K562 (cell line): ENCODE measurements around the gene CKM. TPM values are rescaled to one million over a fixed set of nuclear protein-coding genes. Genes with fewer than 3 reads are reported as not detected.

Experiments
- ATAC-seq: fragments of 200-7000 bp; cut with Tn5 transposase; 3 replicates; pipeline ENCODE4 v1.9.1; 2020; ENCODE audit warnings: moderate library complexity
- BruUV-seq: library from RNA; stranded (reverse); fragments of 400-500 nt; replicated peaks from 2 replicates; lab custom pipeline; 2021; lab: Mats Ljungman, UMichigan
- CTCF ChIA-PET: fragments of 300-600 bp; formaldehyde crosslinking; extraction: SDS; loops from one replicate; lab custom pipeline; 2021; ENCODE audit warnings: low intra/inter-chr PET ratio; lab: Yijun Ruan, JAX
- POLR2A ChIA-PET: fragments of 300-600, 350-650 bp; sonication (Branson Sonifier 250); formaldehyde crosslinking; extraction: SDS; loops from one replicate; lab custom pipeline; 2021; ENCODE audit warnings: antibody characterized with exemption, inconsistent platforms; lab: Yijun Ruan, JAX
- DNase-seq, 4 experiments: peaks; one replicate each; pipeline versions ENCODE4 v3.0.0 to v3.0.0-alpha.2; 2011 to 2018; ENCODE audit warnings: low spot score in 3 of 4, mixed read lengths in 3 of 4; ENCODE audit errors: extremely low read depth in 1 of 4
- FAIRE-seq: peaks from 2 replicates; lab custom pipeline; 2011; peaks lifted over from hg19 to GRCh38; lab: Jason Lieb, UNC
- H2AFZ ChIP-seq: 2 replicates; pipeline ENCODE4 v1.6.0; 2011; ENCODE audit warnings: low read depth, low read length, control low read depth, inconsistent platforms
- H3K27ac ChIP-seq: fragments of 200-600 bp; 3 replicates; pipeline ENCODE4 v1.8.0; 2011; ENCODE audit warnings: low read depth, mild to moderate bottlenecking, control low read depth, inconsistent platforms, low read length, moderate library complexity, mixed read lengths; ENCODE audit errors: extremely low read depth
- H3K27me3 ChIP-seq, 2 experiments: fragments of 300-600 bp in 1 of 2; 2 replicates in 1 of 2; 3 replicates in 1 of 2; pipeline versions ENCODE4 v1.6.0 to v1.8.0; 2011; ENCODE audit warnings: inconsistent platforms in 2 of 2, low read length in 2 of 2, mild to moderate bottlenecking in 1 of 2, mixed read lengths in 1 of 2, moderate library complexity in 1 of 2; ENCODE audit not compliant: control insufficient read depth in 2 of 2, insufficient read depth in 2 of 2
- H3K36me3 ChIP-seq: fragments of 300-600 bp; 3 replicates; pipeline ENCODE4 v1.8.0; 2011; ENCODE audit warnings: mild to moderate bottlenecking, low read length, inconsistent platforms; ENCODE audit not compliant: control insufficient read depth, insufficient read depth
- H3K4me1 ChIP-seq, 2 experiments: fragments of 200-600 bp in 1 of 2; replicated peaks in 1 of 2; 2 replicates in 1 of 2; 3 replicates in 1 of 2; pipeline versions ENCODE4 v1.5.1 to v1.8.0; 2011; ENCODE audit warnings: inconsistent platforms in 2 of 2, low read length in 2 of 2, mild to moderate bottlenecking in 1 of 2, mixed read lengths in 1 of 2, moderate library complexity in 1 of 2; ENCODE audit not compliant: control insufficient read depth in 2 of 2, insufficient read depth in 2 of 2
- H3K4me2 ChIP-seq: 2 replicates; pipeline ENCODE4 v1.6.1; 2011; ENCODE audit warnings: low read length, control low read depth, inconsistent platforms, mixed read lengths; ENCODE audit not compliant: insufficient read depth
- H3K4me3 ChIP-seq: fragments of 200-600 bp; sonication (generic), shearing (Covaris generic); 2 replicates; pipeline ENCODE4 v1.5.1; 2016; ENCODE audit warnings: control low read depth, inconsistent platforms
- H3K79me2 ChIP-seq: fragments of 200-600 bp; 3 replicates; pipeline ENCODE4 v1.8.0; 2011; ENCODE audit warnings: low read length, inconsistent platforms; ENCODE audit not compliant: control insufficient read depth, insufficient read depth
- H3K9ac ChIP-seq, 2 experiments: 2 replicates each; pipeline versions ENCODE4 v1.6.0 to v1.6.1; 2011; ENCODE audit warnings: low read depth in 2 of 2, low read length in 2 of 2, control low read depth in 1 of 2, inconsistent platforms in 1 of 2, mild to moderate bottlenecking in 1 of 2, mixed read lengths in 1 of 2; ENCODE audit not compliant: insufficient read depth in 1 of 2
- H3K9me1 ChIP-seq: one replicate; pipeline ENCODE4 v1.6.0; 2011; ENCODE audit warnings: inconsistent platforms, mild to moderate bottlenecking, low read length, moderate library complexity; ENCODE audit not compliant: control insufficient read depth, insufficient read depth
- H3K9me3 ChIP-seq: replicated peaks from 2 replicates; pipeline ENCODE4 v1.5.1; 2011; ENCODE audit warnings: low read depth, low read length, inconsistent platforms; ENCODE audit not compliant: control insufficient read depth, insufficient read depth
- H4K20me1 ChIP-seq: replicated peaks from 2 replicates; pipeline ENCODE4 v1.6.1; 2011; ENCODE audit warnings: low read length, inconsistent platforms, mixed read lengths; ENCODE audit not compliant: control insufficient read depth, insufficient read depth
- CEBPG ChIP-seq, 3 experiments: fragments of 200-800 bp in 1 of 3; sonication (Bioruptor generic) in 1 of 3; sonication (generic) in 1 of 3; formaldehyde crosslinking in 1 of 3; IDR thresholded peaks in 2 of 3; conservative IDR thresholded peaks in 1 of 3; 2 replicates each; pipeline versions ENCODE4 v1.6.1 to v1.8.0; 2016 to 2022; ENCODE audit warnings: missing compliant biosample characterization in 2 of 3, missing genetic modification characterization in 2 of 3, mild to moderate bottlenecking in 1 of 3, missing genetic modification reagents in 1 of 3
- CHD2 ChIP-seq: IDR thresholded peaks from 2 replicates; pipeline ENCODE4 v1.6.1; 2011; ENCODE audit warnings: low read depth, low read length
- DNMT1 ChIP-seq: fragments of 450-650 bp; IDR thresholded peaks from 2 replicates; pipeline ENCODE4 v1.6.1; 2016; ENCODE audit warnings: antibody characterized with exemption, mild to moderate bottlenecking
- GTF2E2 ChIP-seq: fragments of 200-800 bp; sonication (Bioruptor generic); IDR thresholded peaks from 2 replicates; pipeline ENCODE4 v1.6.1; 2016; ENCODE audit warnings: missing genetic modification characterization, missing compliant biosample characterization
- HES1 ChIP-seq: fragments of 450-650 bp; IDR thresholded peaks from 2 replicates; pipeline ENCODE4 v1.6.1; 2016; ENCODE audit warnings: low read depth, mild to moderate bottlenecking, moderate library complexity
- HMGN3 ChIP-seq: IDR thresholded peaks from 2 replicates; pipeline ENCODE4 v1.6.1; 2011; ENCODE audit warnings: borderline replicate concordance, low read depth, mild to moderate bottlenecking, mixed read lengths, low read length; ENCODE audit not compliant: insufficient read length; ENCODE audit errors: extremely low read depth
- HOXB6 ChIP-seq: fragments of 250-450 bp; sonication (Bioruptor Pico); IDR thresholded peaks from 2 replicates; pipeline ENCODE4 v1.5.1; 2022; ENCODE audit warnings: mild to moderate bottlenecking, borderline replicate concordance
- PCBP1 ChIP-seq: fragments of 200-400 bp; formaldehyde crosslinking; IDR thresholded peaks from 2 replicates; pipeline ENCODE4 v1.6.1; 2018; ENCODE audit warnings: mild to moderate bottlenecking, low read depth, low read length; ENCODE audit not compliant: poor library complexity, severe bottlenecking
- POLR2G ChIP-seq: fragments of 200-400 bp; formaldehyde crosslinking; IDR thresholded peaks from 2 replicates; pipeline ENCODE4 v1.6.1; 2017; ENCODE audit warnings: low read depth, mild to moderate bottlenecking, antibody characterized with exemption, low read length, moderate library complexity
- ZBTB5 ChIP-seq: fragments of 450-650 bp; IDR thresholded peaks from 2 replicates; pipeline ENCODE4 v1.6.1; 2017; ENCODE audit warnings: antibody characterized with exemption
- ZKSCAN3 ChIP-seq: fragments of 250-450 bp; sonication (Bioruptor Pico); IDR thresholded peaks from 2 replicates; pipeline ENCODE4 v1.4.0; 2020
- ZNF277 ChIP-seq: fragments of 250-450 bp; sonication (Bioruptor Pico); IDR thresholded peaks from 2 replicates; pipeline ENCODE4 v1.8.0; 2022; ENCODE audit warnings: inconsistent platforms, mild to moderate bottlenecking, moderate library complexity, borderline replicate concordance
- ZNF354B ChIP-seq: fragments of 250-450 bp; sonication (Bioruptor Pico); IDR thresholded peaks from 2 replicates; pipeline ENCODE4 v1.4.0; 2020
- WGBS: fragments of 100-300 bp; shearing (Covaris generic); methylation state at CpG from one replicate; pipeline ENCODE4 v1.1.6; 2016; ENCODE audit warnings: low coverage, mixed read lengths; ENCODE audit not compliant: insufficient coverage; ENCODE audit errors: missing lambda C conversion rate; 5-methylcytosine and 5-hydroxymethylcytosine counted together
- in situ Hi-C: fragments of 300-500 bp; cut with MboI; formaldehyde crosslinking; loops from 4 replicates; pipeline ENCODE4 v1.15.0; 2018; ENCODE audit warnings: inconsistent platforms, mixed read lengths
- intact Hi-C: fragments of 100-400 bp; cut with micrococcal nuclease; formaldehyde crosslinking; loops from 2 replicates; pipeline ENCODE4 v1.14.2; 2022
- polyA plus RNA-seq, 8 experiments: library from polyadenylated mRNA; depleted of rRNA in 4 of 8; stranded (reverse) in 5 of 8; unstranded in 3 of 8; fragments of >200 nt; fragmentation: Nextera tagmentation in 2 of 8; fragmentation: Illumina TruSeq in 1 of 8; extraction: Ambion mirVana in 2 of 8; extraction: Trizol in 1 of 8; gene quantifications; 2 replicates each; pipeline versions ENCODE4 v1.2.1 to v1.2.3, GENCODE V29; 2011 to 2014; ENCODE audit warnings: inconsistent platforms in 1 of 8, missing spikeins in 1 of 8
- total RNA-seq, 7 experiments: library from RNA; depleted of rRNA in 6 of 7; stranded (reverse); fragments of >200 nt in 6 of 7; fragmentation: Illumina TruSeq in 2 of 7; extraction: Trizol in 2 of 7; gene quantifications; 2 replicates each; pipeline versions ENCODE4 v1.2.1 to v1.2.3, GENCODE V29; 2011 to 2021; ENCODE audit warnings: low replicate concordance in 1 of 7

Gene CKM
- total and polyA plus RNA-seq, 9 of the 15 experiments (the other 6 are each of a cell fraction or from before 2014, with no cell fraction given), result 0.06 to 0.17 (median 0.09) TPM; not detected in 4

GRCh38 chr19:45349126-45349415, 26.4 kb upstream of the CKM start (continued):
- TF ChIP-seq ZNF277 (CRISPR knock-in tag), result no peak
- TF ChIP-seq PCBP1, result no peak
- TF ChIP-seq ZKSCAN3 (CRISPR knock-in tag), result no peak

- Histone ChIP-seq H3K4me3 (no peak overlapping the region), H3K36me3 (peaks cover 39% of the 10 kb centered on the region; the same call in 1 of the 3 replicates), H3K4me1 (peaks cover 0 to 50% of the 10 kb centered on the region in 2 experiments; a peak in 2 of 5 replicates), H2AFZ (no peak overlapping the region), H3K4me2 (no peak overlapping the region), H4K20me1 (peaks cover 3% of the 10 kb centered on the region; the same call in 1 of the 2 replicates), H3K27me3 (no peaks in the 10 kb centered on the region), H3K9me1 (no peaks in the 10 kb centered on the region), H3K9ac (peak overlapping the region in 1 of 2 experiments; percentile 6; a peak in 1 of 4 replicates), H3K27ac (no peak overlapping the region), H3K79me2 (no peaks in the 10 kb centered on the region), H3K9me3 (no peaks in the 10 kb centered on the region)
- ATAC-seq, result no peak
- intact Hi-C loops, result no loop called here
- 62% methylated on average over 21 of the region's 23 CpGs for WGBS
- no TSS peak for BruUV-seq
- ChIA-PET POLR2A (no interaction called here), CTCF (no interaction called here)
- FAIRE-seq, result no peak
- in situ Hi-C loops, result no loop called here
- no peak for DNase-seq
- no peak for TF ChIP-seq DNMT1
- TF ChIP-seq CHD2, result no peak
- no peak for TF ChIP-seq ZBTB5
- TF ChIP-seq HES1, result no peak
- TF ChIP-seq ZNF277 (CRISPR knock-in tag), result no peak
- TF ChIP-seq POLR2G, result peak; percentile 44; the same call in 1 of the 2 replicates
- no peak for TF ChIP-seq GTF2E2 (tag)
- peak; percentile 37 for TF ChIP-seq HMGN3
- 0 out of 2 replicates have a peak, but pooled peaks have one; percentile 36 for TF ChIP-seq CEBPG (CRISPR knock-in tag; IDR thresholded peaks at IDR 0.05)
- TF ChIP-seq CEBPG (tag; conservative IDR thresholded peaks at IDR 0.05 in 1 of 2, IDR thresholded peaks at IDR 0.05 in 1 of 2), result peak; percentile 44 to 58; a peak in 3 of 4 replicates
- no peak for TF ChIP-seq ZNF354B
- TF ChIP-seq HOXB6 (CRISPR knock-in tag), result no peak
Observed at GRCh38 chr19:45348367-45349125, 25.9 kb upstream of the CKM start.
